HCT116 (cell line): ENCODE data around the gene MAU2.

ENCODE experiments used
- CTCF ChIP-seq, 3 experiments: fragments of 200-600 bp in 1 of 3; sonication (generic) in 1 of 3; IDR thresholded peaks in 2 of 3; conservative IDR thresholded peaks in 1 of 3; 2 replicates each; pipeline ENCODE4 v1.5.1; 2012 to 2017; ENCODE audit warnings: low read depth in 2 of 3, low read length in 2 of 3, antibody characterized with exemption in 1 of 3, borderline replicate concordance in 1 of 3, control low read depth in 1 of 3, mild to moderate bottlenecking in 1 of 3, mixed read lengths in 1 of 3, mixed run types in 1 of 3, moderate library complexity in 1 of 3; ENCODE audit not compliant: insufficient read depth in 1 of 3
- EZH2 ChIP-seq: fragments of 200-600 bp; sonication (generic); IDR thresholded peaks from 2 replicates; pipeline ENCODE4 v1.6.1; 2017; ENCODE audit warnings: antibody characterized with exemption, mixed run types
- POLR2A ChIP-seq: IDR thresholded peaks from 2 replicates; pipeline ENCODE4 v1.7.0; 2011; ENCODE audit warnings: borderline replicate concordance; ENCODE audit not compliant: insufficient read depth, insufficient read length; ENCODE audit errors: extremely low read depth
- POLR2AphosphoS5 ChIP-seq: IDR thresholded peaks from 2 replicates; pipeline ENCODE4 v1.6.1; 2011; ENCODE audit warnings: mild to moderate bottlenecking, low read depth, low read length, moderate library complexity
- REST ChIP-seq: IDR thresholded peaks from 2 replicates; pipeline ENCODE4 v1.6.1; 2012; ENCODE audit warnings: low read depth
- SRF ChIP-seq: IDR thresholded peaks from 2 replicates; pipeline ENCODE4 v1.6.1; 2012; ENCODE audit warnings: low read depth
- ZNF274 ChIP-seq: fragments of 200-500 bp; sonication (Bioruptor generic); IDR thresholded peaks from 2 replicates; pipeline ENCODE4 v1.6.1; 2014; ENCODE audit warnings: mild to moderate bottlenecking, low read depth, low read length, inconsistent platforms

GRCh38 chr19:19334989-19335344 is 14.3 kb downstream of the MAU2 start:
- TF ChIP-seq ZNF274, result no peak
- no peak for TF ChIP-seq POLR2A
- TF ChIP-seq EZH2, result no peak
- TF ChIP-seq SRF, result no peak
- TF ChIP-seq CTCF (IDR thresholded peaks at IDR 0.05 in 2 of 3, conservative IDR thresholded peaks at IDR 0.05 in 1 of 3; ENCODE audit: borderline replicate concordance in 1 of 3, insufficient read depth in 1 of 3, low read depth in 2 of 3, low read length in 2 of 3), result no peak
- TF ChIP-seq POLR2AphosphoS5, result no peak
- no peak for TF ChIP-seq REST
